Astrocyte (in vitro differentiated cells and primary cell): ENCODE data around the gene MROH7.

Source experiments
- CTCF ChIP-seq: IDR thresholded peaks from 2 replicates; pipeline ENCODE4 v1.5.1; 2011; ENCODE audit warnings: low read depth, mild to moderate bottlenecking, inconsistent platforms, low read length, moderate library complexity; ENCODE audit not compliant: insufficient read depth
- EZH2 ChIP-seq: IDR thresholded peaks from 2 replicates; pipeline ENCODE4 v1.6.1; 2012; ENCODE audit warnings: mild to moderate bottlenecking, low read length, inconsistent platforms; ENCODE audit not compliant: insufficient read depth

GRCh38 chr1:54614563-54614962 lies 27.0 kb upstream of the MROH7 start:
- TF ChIP-seq CTCF (no peak), EZH2 (no peak)
